HK-2 (cell line): ENCODE results near the gene PARD6B.
"Not testable (repeated sequence)": the region's sequence is repeated elsewhere in the genome, so short reads cannot be mapped to it uniquely, and the experiment has no call there.

ENCODE experiments used
- DNase-seq: peaks from one replicate; pipeline ENCODE4 v3.0.0-alpha.2; 2018; ENCODE audit not compliant: unreplicated experiment

PARD6B gene

DNA sequence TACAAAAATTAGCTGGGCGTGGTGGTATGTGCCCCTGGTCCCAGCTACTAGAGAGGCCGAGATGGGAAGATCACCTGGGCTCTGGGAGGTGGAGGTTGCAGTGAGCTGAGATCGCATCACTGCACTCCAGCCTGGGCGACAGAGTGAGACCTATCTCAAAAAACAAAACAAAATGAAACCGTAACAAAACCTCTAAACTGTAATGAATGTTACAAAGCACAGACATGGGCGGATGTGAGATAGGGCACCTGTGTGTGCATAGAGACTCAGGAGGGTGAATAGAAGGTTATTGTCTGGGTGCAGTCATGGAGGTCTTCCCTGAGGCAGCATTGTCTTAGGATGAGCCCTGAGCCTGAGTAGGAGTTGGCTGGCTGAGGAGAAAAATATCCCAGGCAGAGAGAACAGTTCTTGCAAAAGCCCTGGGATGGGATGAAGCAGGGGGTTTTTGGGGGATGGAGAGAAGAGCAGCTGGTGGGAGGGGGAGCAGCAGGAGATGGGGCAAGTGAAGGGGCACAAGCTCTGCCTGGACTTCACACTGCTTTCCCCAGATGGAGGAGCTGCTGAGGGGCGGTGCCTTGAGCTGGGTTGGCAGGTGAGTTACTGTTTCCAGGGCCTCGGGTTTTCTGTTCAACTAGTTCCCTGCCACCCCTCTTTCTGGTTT lies 68.6 kb downstream of the PARD6B start:
- no peak for DNase-seq

DNA sequence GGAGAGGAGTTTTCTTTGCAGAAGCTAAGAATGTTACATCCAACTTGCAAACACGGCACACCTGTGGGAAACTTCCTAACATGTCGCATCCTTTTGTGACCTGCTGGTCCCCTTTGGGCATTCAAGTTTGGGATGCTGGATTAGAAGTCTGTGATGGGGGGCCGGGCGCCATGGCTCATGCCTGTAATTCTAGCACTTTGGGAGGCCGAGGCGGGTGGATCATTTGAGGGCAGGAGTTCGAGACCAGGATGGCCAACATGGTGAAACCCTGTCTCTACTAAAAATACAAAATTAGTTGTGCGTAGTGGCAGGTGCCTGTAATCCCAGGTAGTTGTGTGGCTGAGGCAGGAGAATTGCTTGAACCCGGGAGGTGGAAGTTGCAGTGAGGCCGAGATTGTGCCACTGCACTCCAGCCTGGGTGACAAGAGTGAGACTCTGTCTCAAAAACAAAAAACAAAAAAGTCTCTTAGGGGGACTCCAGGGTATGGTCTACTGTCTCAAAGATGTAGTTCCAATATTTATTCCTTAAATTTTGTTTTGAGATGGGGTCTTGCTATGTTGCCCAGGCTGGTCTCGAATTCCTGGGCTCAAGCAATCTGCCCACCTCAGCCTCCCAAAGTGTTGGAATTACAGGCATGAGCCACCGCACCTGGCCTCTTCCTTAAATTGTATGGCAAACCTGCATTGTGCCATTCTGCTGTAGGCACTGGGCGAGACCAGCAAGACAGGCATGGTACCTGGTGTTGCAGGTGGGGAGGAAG lies 69.8 kb downstream of the PARD6B start:
- not testable (repeated sequence) for DNase-seq

DNA sequence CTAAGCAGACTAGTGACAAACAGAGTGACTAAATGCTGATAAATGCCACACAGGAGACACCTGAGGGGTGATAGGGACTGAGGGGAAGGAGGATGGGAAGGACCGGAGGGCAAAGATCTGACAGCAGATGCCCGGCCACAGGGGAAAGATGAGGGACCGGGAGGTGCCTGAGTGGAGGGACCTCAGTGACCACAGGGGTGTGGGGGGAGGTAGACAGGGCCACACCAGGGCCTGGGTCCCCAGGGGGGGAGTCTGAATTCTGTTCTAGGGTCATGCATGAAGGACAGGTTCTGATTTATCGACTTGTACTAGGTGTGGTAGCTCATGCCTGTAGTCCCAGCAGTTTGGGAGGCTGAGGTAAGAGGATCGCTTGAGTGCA lies 70.4 kb downstream of the PARD6B start:
- no peak for DNase-seq

DNA sequence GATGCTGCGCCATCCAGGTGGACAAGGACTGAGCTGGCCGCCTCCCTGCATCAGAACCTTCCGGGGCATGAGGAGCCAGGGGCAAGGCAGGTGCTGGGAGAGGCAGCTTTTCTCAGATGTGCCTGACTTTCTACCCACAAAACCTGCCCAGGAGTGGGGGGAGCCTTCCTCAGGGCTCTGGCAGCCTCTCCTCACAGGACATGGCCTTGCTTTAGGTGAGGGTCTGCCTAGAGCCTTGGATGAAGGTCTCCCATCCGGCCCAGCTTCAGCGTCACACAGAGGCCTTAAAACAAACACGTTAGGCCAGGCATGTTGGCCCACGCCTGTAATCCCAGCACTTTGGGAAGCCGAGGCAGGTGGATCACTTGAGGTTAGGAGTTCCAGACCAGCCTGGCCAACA lies 70.9 kb downstream of the PARD6B start:
- no peak for DNase-seq

DNA sequence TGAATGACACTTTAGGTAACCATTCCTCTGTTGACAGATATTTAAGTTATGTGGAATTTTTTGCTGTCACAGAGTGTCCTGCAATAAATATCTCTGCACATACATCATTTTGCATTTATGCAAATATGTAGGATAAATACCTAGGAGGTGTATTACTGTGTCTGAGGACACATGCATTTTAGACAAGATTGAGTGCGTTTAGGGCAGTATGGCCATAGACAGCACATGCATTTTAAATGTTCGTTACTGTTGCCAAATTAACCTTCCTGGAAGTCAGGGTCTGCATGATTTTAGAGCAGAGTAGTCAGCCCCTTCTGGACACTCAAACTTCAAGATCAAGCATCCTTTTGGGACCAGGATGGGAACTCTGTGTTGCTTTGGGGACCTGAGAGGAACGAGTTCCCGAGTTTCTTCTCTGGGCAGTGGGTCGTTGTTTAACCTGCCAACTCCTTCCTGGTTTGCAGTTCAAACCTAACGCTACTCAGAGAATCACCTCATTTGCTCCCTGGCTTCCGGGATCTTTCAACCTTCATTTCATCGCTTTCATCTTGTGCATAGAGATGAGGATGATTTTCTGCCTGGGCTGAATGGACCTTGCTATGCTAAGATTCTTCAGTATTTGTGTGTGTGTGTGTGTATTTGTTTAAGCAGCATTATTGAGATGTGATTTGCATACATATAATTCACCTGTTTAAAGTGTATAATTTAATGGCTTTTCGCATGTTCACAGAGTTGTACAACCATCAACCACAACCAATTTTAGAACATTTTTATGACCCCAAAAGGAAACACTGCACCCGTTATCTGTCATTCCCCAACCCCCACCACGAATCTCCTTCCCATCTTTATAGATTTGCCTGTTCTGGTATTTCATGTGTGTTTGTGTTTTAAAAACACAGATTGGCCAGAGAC lies 73.3 kb downstream of the PARD6B start:
- no peak for DNase-seq

DNA sequence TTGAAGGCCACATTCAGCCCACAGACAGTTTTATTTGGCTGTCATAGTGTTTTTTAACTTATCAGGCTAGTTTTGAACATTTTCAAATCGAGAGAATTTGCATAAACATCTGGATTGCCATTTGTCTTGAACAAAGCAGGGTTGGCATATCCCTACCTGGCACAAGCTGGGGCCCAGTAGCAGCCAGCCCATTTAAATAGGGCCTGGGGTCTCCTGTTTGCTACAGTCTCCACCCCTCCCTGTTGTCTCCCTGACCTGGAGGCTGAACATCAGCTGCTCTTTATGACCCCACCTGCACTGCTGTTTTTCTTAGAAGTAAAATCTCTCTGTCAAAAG lies 73.9 kb downstream of the PARD6B start:
- DNase-seq: no peak

DNA sequence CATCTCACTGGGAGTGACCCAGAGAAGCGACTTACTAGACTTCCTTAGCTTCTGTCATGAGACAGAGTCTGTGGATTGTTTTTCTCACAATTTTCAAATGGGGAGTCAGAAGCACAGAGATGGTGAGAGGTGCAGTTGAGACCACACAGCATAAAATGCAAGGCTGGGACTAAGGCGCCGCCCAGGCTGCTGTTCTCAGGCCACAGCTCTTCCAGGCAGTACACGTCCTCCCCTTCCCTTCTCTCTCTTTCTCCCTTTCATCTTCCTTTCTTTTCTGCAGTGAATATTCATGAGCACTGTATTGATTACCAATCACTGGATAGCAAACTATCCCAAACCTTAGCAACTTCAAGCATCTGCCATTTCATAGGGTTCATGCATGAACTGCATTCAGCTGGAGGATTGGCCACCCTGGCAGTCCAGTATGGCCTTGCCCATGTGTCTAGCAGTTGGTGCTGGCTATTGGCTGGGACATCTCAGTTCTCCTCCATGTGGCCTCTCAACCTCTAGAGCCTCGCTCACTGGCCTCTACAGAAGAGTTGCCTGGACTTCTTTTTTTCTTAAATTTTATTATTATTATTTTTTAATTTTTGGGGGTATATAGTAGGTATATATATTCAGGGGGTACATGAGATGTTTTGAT lies 74.9 kb downstream of the PARD6B start:
- DNase-seq: no peak
